Stomach (tissue), 4 donors: ENCODE measurements around the gene PTOV1.

Source experiments
- CTCF ChIP-seq, 7 experiments: fragments of 450-650 bp in 4 of 7; fragments of 200-600 bp in 3 of 7; sonication (generic) in 3 of 7; IDR thresholded peaks; one replicate each; pipeline ENCODE4 v1.5.1; 2016 to 2019; ENCODE audit warnings: antibody characterized with exemption in 7 of 7, control low read depth in 2 of 7, mild to moderate bottlenecking in 1 of 7
- POLR2A ChIP-seq, 4 donors: fragments of 450-650 bp; IDR thresholded peaks; one replicate each; pipeline ENCODE4 v1.6.1; 2016; ENCODE audit warnings: antibody characterized with exemption in 4 of 4, control low read depth in 2 of 4, mild to moderate bottlenecking in 1 of 4, moderate library complexity in 1 of 4
- POLR2AphosphoS5 ChIP-seq, 3 donors: sonication (generic); formaldehyde crosslinking; IDR thresholded peaks; one replicate each; pipeline ENCODE4 v1.6.1; 2016; ENCODE audit warnings: antibody characterized with exemption in 3 of 3

- TF ChIP-seq POLR2A (IDR thresholded peaks at IDR 0.05) (no peak), CTCF (IDR thresholded peaks at IDR 0.05) (no peak), POLR2AphosphoS5 (IDR thresholded peaks at IDR 0.05) (no peak)
Observed at GRCh38 chr19:49829200-49829599, 21.8 kb upstream of the PTOV1 start.
